PC-3 (cell line): ENCODE results near the gene LCORL. TPM values are rescaled to one million over a fixed set of nuclear protein-coding genes. Genes with fewer than 3 reads are reported as not detected.

Source experiments
- ATAC-seq: fragments of 200-7000 bp; cut with Tn5 transposase; 2 replicates; pipeline ENCODE4 v1.9.1; 2020; ENCODE audit warnings: mild to moderate bottlenecking, moderate library complexity
- BruUV-seq: library from RNA; stranded (reverse); fragments of 400-500 nt; replicated peaks from 2 replicates; lab custom pipeline; 2021; lab: Mats Ljungman, UMichigan
- CTCF ChIA-PET: fragments of 300-600 bp; sonication (Branson Sonifier 250); formaldehyde crosslinking; loops from one replicate; lab custom pipeline; 2022; ENCODE audit warnings: antibody characterized with exemption; lab: Charles Lee
- POLR2A ChIA-PET: fragments of 300-600 bp; sonication (Branson Sonifier 250); formaldehyde crosslinking; loops from one replicate; lab custom pipeline; 2022; ENCODE audit warnings: antibody characterized with exemption; ENCODE audit not compliant: unreplicated experiment; lab: Charles Lee
- DNase-seq: peaks from one replicate; pipeline ENCODE4 v3.0.0-alpha.2; 2015
- H2AFZ ChIP-seq: fragments of 300-600 bp; sonication (generic); 2 replicates; pipeline ENCODE4 v1.6.0; 2016; ENCODE audit warnings: antibody characterized with exemption, low read length
- H3F3A ChIP-seq: fragments of 300-600 bp; sonication (generic); one replicate; pipeline ENCODE4 v1.6.0; 2017; ENCODE audit warnings: antibody characterized with exemption, low read length, control low read depth, mild to moderate bottlenecking; ENCODE audit not compliant: unreplicated experiment
- H3K27ac ChIP-seq: fragments of 300-600 bp; sonication (generic); 2 replicates; pipeline ENCODE4 v1.5.1; 2016; ENCODE audit warnings: mild to moderate bottlenecking, low read length
- H3K27me3 ChIP-seq: fragments of 300-600 bp; sonication (generic); 2 replicates; pipeline ENCODE4 v1.6.1; 2016; ENCODE audit warnings: low read length, mixed read lengths
- H3K36me3 ChIP-seq: fragments of 300-600 bp; sonication (generic); 2 replicates; pipeline ENCODE4 v1.6.1; 2016; ENCODE audit warnings: low read depth, mixed run types, low read length, mixed read lengths
- H3K4me1 ChIP-seq: fragments of 300-600 bp; sonication (generic); 2 replicates; pipeline ENCODE4 v1.5.1; 2016; ENCODE audit warnings: low read length; ENCODE audit not compliant: insufficient read depth
- H3K4me2 ChIP-seq: fragments of 300-600 bp; sonication (generic); 2 replicates; pipeline ENCODE4 v1.6.0; 2016; ENCODE audit warnings: low read length
- H3K4me3 ChIP-seq: fragments of 300-600 bp; sonication (generic); 2 replicates; pipeline ENCODE4 v1.5.1; 2016; ENCODE audit warnings: mild to moderate bottlenecking, low read length, mixed read lengths
- H3K79me2 ChIP-seq: fragments of 300-600 bp; sonication (generic); 2 replicates; pipeline ENCODE4 v1.6.1; 2017; ENCODE audit warnings: low read length, mixed read lengths
- H3K9ac ChIP-seq: fragments of 300-600 bp; sonication (generic); 2 replicates; pipeline ENCODE4 v1.6.0; 2016; ENCODE audit warnings: mild to moderate bottlenecking, low read length
- H3K9me2 ChIP-seq: fragments of 300-600 bp; sonication (generic); replicated peaks from 2 replicates; pipeline ENCODE4 v1.6.1; 2016; ENCODE audit warnings: mixed run types, low read length, mixed read lengths
- H3K9me3 ChIP-seq: fragments of 300-600 bp; sonication (generic); 2 replicates; pipeline ENCODE4 v1.6.1; 2016; ENCODE audit warnings: low read length, mixed read lengths
- H4K20me1 ChIP-seq: fragments of 300-600 bp; sonication (generic); 2 replicates; pipeline ENCODE4 v1.6.1; 2016; ENCODE audit warnings: low read length, mixed read lengths
- CTCF ChIP-seq: fragments of 300-600 bp; sonication (generic); conservative IDR thresholded peaks from 2 replicates; pipeline ENCODE4 v1.5.1; 2017; ENCODE audit warnings: antibody characterized with exemption, low read depth, mild to moderate bottlenecking, low read length
- EZH2 ChIP-seq: fragments of 300-600 bp; sonication (generic); IDR thresholded peaks from one replicate; pipeline ENCODE4 v1.6.1; 2017; ENCODE audit warnings: antibody characterized with exemption, mild to moderate bottlenecking, low read length; ENCODE audit not compliant: unreplicated experiment
- EZH2phosphoT487 ChIP-seq: fragments of 300-600 bp; sonication (generic); IDR thresholded peaks from 2 replicates; pipeline ENCODE4 v1.6.1; 2018; ENCODE audit warnings: mild to moderate bottlenecking, antibody characterized with exemption, low read length, borderline replicate concordance
- intact Hi-C: fragments of 100-400 bp; cut with micrococcal nuclease; formaldehyde crosslinking; loops from 2 replicates; pipeline ENCODE4 v1.9.0; 2023
- total RNA-seq: library from RNA; depleted of rRNA; stranded (reverse); fragments of >200 nt; gene quantifications from 2 replicates; pipeline ENCODE4 v1.2.3, GENCODE V29; 2014

The LCORL gene
- total RNA-seq, 1 experiment from 2014 or later: 2.9 TPM

GRCh38 chr4:18067031-18067430 lies 45.5 kb upstream of the LCORL start:
- H3K36me3 ChIP-seq: no peaks in the 10 kb centered on the region
- POLR2A ChIA-PET: no interaction called here
- ATAC-seq (no peak), DNase-seq (no peak)
- intact Hi-C loops: no loop called here
- H3K27ac ChIP-seq: no peak overlapping the region
- BruUV-seq: no TSS peak
- no peaks in the 10 kb centered on the region for H3K9me2 ChIP-seq
- H3K79me2 ChIP-seq: no peaks in the 10 kb centered on the region
- H3K4me1 ChIP-seq: no peaks in the 10 kb centered on the region
- no peak overlapping the region for H3K9ac ChIP-seq
- no peaks in the 10 kb centered on the region for H3F3A ChIP-seq
- TF ChIP-seq CTCF (no peak), EZH2 (no peak), EZH2phosphoT487 (no peak)
- H3K27me3 ChIP-seq: peaks cover 34% of the 10 kb centered on the region
- H3K4me3 ChIP-seq: no peak overlapping the region
- CTCF ChIA-PET: no interaction called here
- no peaks in the 10 kb centered on the region for H3K9me3 ChIP-seq
- no peaks in the 10 kb centered on the region for H4K20me1 ChIP-seq
- H2AFZ ChIP-seq: no peak overlapping the region
- H3K4me2 ChIP-seq: no peak overlapping the region

GRCh38 chr4:18063079-18063478 lies 41.5 kb upstream of the LCORL start:
- no peak for TF ChIP-seq EZH2phosphoT487
- TF ChIP-seq EZH2: no peak
- TF ChIP-seq CTCF: no peak
- no TSS peak for BruUV-seq
- intact Hi-C loops: no loop called here
- ATAC-seq (no peak), DNase-seq (no peak)
- CTCF ChIA-PET: no interaction called here
- Histone ChIP-seq H3K79me2 (no peaks in the 10 kb centered on the region), H3K4me1 (no peaks in the 10 kb centered on the region), H3K4me2 (no peak overlapping the region), H3K36me3 (no peaks in the 10 kb centered on the region), H3K27ac (no peak overlapping the region), H3K9ac (no peak overlapping the region), H2AFZ (no peak overlapping the region), H3K4me3 (no peak overlapping the region), H3F3A (no peaks in the 10 kb centered on the region), H3K9me2 (no peaks in the 10 kb centered on the region), H3K27me3 (no peaks in the 10 kb centered on the region; the same call in 1 of the 2 replicates), H3K9me3 (no peaks in the 10 kb centered on the region), H4K20me1 (no peaks in the 10 kb centered on the region)
- POLR2A ChIA-PET: no interaction called here

- BruUV-seq: no TSS peak
Measured at GRCh38 chr4:18057821-18058533, 36.4 kb upstream of the LCORL start.

More at GRCh38 chr4:18057821-18058533, 36.4 kb upstream of the LCORL start:
- Histone ChIP-seq H3K4me1 (no peaks in the 10 kb centered on the region), H2AFZ (no peak overlapping the region), H3F3A (no peaks in the 10 kb centered on the region), H3K27me3 (peaks cover 24% of the 10 kb centered on the region), H4K20me1 (no peaks in the 10 kb centered on the region), H3K4me2 (no peak overlapping the region), H3K9me3 (no peaks in the 10 kb centered on the region), H3K9ac (no peak overlapping the region), H3K79me2 (no peaks in the 10 kb centered on the region), H3K27ac (no peak overlapping the region), H3K36me3 (no peaks in the 10 kb centered on the region), H3K9me2 (no peaks in the 10 kb centered on the region), H3K4me3 (no peak overlapping the region)
- CTCF ChIA-PET: no interaction called here
- intact Hi-C loops: no loop called here
- POLR2A ChIA-PET: no interaction called here
- DNase-seq (no peak), ATAC-seq (no peak)
- TF ChIP-seq EZH2phosphoT487 (no peak), EZH2 (no peak), CTCF (no peak)
